MM.1S (cell line): ENCODE data around the gene ZFX.
"Not testable (repeated sequence)": the region's sequence is repeated elsewhere in the genome, so short reads cannot be mapped to it uniquely, and the experiment has no call there.

Experiments
- DNase-seq: peaks from one replicate; pipeline ENCODE4 v3.0.0-alpha.2; 2015
- H2AFZ ChIP-seq: fragments of 300-600 bp; sonication (generic); 2 replicates; pipeline ENCODE4 v1.6.0; 2016; ENCODE audit warnings: antibody characterized with exemption, low read length
- H3F3A ChIP-seq: fragments of 300-600 bp; sonication (generic); 2 replicates; pipeline ENCODE4 v1.6.1; 2016; ENCODE audit warnings: mild to moderate bottlenecking, antibody characterized with exemption, low read length, moderate library complexity, mixed read lengths; ENCODE audit not compliant: insufficient read depth
- H3K27ac ChIP-seq: fragments of 300-600 bp; sonication (generic); 2 replicates; pipeline ENCODE4 v1.5.1; 2016; ENCODE audit warnings: mild to moderate bottlenecking, low read length
- H3K27me3 ChIP-seq: fragments of 300-600 bp; sonication (generic); replicated peaks from 2 replicates; pipeline ENCODE4 v1.6.0; 2016; ENCODE audit warnings: low read length; ENCODE audit not compliant: insufficient read depth
- H3K36me3 ChIP-seq: fragments of 300-600 bp; sonication (generic); replicated peaks from 2 replicates; pipeline ENCODE4 v1.6.1; 2016; ENCODE audit warnings: mild to moderate bottlenecking, low read length, mixed read lengths; ENCODE audit not compliant: insufficient read depth
- H3K4me1 ChIP-seq: fragments of 300-600 bp; sonication (generic); 2 replicates; pipeline ENCODE4 v1.6.1; 2016; ENCODE audit warnings: low read length, mixed read lengths
- H3K4me2 ChIP-seq: fragments of 300-600 bp; sonication (generic); 2 replicates; pipeline ENCODE4 v1.6.0; 2016; ENCODE audit warnings: low read depth, low read length
- H3K4me3 ChIP-seq: fragments of 300-600 bp; sonication (generic); 2 replicates; pipeline ENCODE4 v1.5.1; 2016; ENCODE audit warnings: low read length, mixed read lengths
- H3K79me2 ChIP-seq: fragments of 300-600 bp; sonication (generic); 2 replicates; pipeline ENCODE4 v1.6.1; 2016; ENCODE audit warnings: mixed run types, low read length, mixed read lengths
- H3K9ac ChIP-seq: fragments of 300-600 bp; sonication (generic); 2 replicates; pipeline ENCODE4 v1.6.1; 2016; ENCODE audit warnings: low read length, mixed read lengths
- H3K9me2 ChIP-seq: fragments of 300-600 bp; sonication (generic); replicated peaks from 2 replicates; pipeline ENCODE4 v1.6.1; 2016; ENCODE audit warnings: mild to moderate bottlenecking, low read length, mixed read lengths; ENCODE audit not compliant: insufficient read depth
- H3K9me3 ChIP-seq: fragments of 300-600 bp; sonication (generic); replicated peaks from 2 replicates; pipeline ENCODE4 v1.6.1; 2016; ENCODE audit warnings: mild to moderate bottlenecking, low read length, mixed read lengths; ENCODE audit not compliant: insufficient read depth
- H4K20me1 ChIP-seq: fragments of 300-600 bp; sonication (generic); 2 replicates; pipeline ENCODE4 v1.6.1; 2016; ENCODE audit warnings: mild to moderate bottlenecking, low read length, moderate library complexity, mixed read lengths; ENCODE audit not compliant: insufficient read depth
- CTCF ChIP-seq: fragments of 300-600 bp; sonication (generic); IDR thresholded peaks from 2 replicates; pipeline ENCODE4 v1.5.1; 2016; ENCODE audit warnings: antibody characterized with exemption, low read length, mixed read lengths
- EZH2 ChIP-seq: fragments of 300-600 bp; sonication (generic); optimal IDR thresholded peaks from 2 replicates; pipeline ENCODE3; 2017; ENCODE audit warnings: low read depth, mild to moderate bottlenecking, antibody characterized with exemption, low read length, mixed read lengths
- EZH2phosphoT487 ChIP-seq: fragments of 300-600 bp; sonication (generic); IDR thresholded peaks from 2 replicates; pipeline ENCODE4 v1.6.1; 2018; ENCODE audit warnings: antibody characterized with exemption, low read length

The ZFX gene

DNA sequence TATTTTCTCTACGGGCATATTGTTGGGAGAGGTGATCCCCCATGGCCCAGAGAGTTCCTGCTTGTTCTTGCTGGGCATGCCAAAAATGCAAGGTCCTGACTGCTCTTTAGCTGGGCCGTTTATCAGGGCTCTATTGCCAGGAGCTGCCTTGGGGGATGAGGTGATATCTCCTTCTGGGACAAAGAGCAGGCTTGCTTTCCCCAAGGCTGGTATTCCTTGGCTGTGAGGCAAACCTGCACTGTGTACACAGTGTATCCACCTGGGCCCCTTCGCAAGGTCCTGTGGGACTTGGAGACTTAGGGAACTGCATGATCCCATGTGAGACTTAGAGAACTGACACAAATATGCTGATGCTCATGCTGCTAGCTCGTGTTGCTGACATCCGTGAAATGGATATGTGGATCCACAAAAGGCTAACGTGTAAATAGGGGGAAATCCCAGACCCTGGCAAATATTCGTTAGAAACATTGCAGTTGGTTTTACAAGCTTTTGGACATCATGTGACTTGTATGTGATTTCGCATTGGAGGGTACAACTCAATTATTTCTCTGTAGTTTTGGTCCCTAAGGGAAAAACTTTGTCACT is 24.4 kb upstream of the ZFX start:
- Histone ChIP-seq H3K4me1 (no peaks in the 10 kb centered on the region), H3K4me3 (no peak overlapping the region), H3K27me3 (no peaks in the 10 kb centered on the region), H3K79me2 (no peaks in the 10 kb centered on the region), H2AFZ (no peak overlapping the region), H3K9me3 (no peaks in the 10 kb centered on the region), H3K36me3 (no peaks in the 10 kb centered on the region), H3K9me2 (no peaks in the 10 kb centered on the region), H3K4me2 (no peak overlapping the region), H3K9ac (no peak overlapping the region), H3F3A (no peaks in the 10 kb centered on the region), H3K27ac (no peak overlapping the region), H4K20me1 (no peaks in the 10 kb centered on the region)
- no peak for DNase-seq
- TF ChIP-seq CTCF (no peak), EZH2phosphoT487 (no peak), EZH2 (no peak)

GRCh38 chrX:24131476-24131875 is 18.1 kb upstream of the ZFX start:
- no peak for DNase-seq
- no peaks in the 10 kb centered on the region for H3K27me3 ChIP-seq
- TF ChIP-seq EZH2phosphoT487 (no peak), EZH2 (no peak), CTCF (no peak)

DNA sequence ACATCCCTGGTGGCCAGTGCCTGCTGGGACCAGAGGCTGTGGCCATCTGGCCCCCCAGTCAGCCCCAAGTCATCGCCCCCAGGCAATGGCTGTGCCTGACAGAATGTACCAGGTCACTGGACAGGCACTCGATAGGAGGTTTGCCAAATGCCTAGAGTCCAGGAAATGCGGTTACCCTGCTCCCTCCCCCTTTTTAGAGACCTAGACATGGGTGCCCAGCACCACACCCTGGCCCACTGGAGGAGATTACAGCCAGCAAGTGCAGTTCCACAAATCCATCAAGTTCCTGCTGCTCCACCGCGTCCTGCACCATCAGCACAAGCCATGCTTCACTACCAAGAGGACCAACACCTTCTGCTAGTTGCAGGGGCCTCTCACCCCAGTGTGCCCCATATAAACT is 16.2 kb upstream of the ZFX start:
- H3K9me3 ChIP-seq, result no peaks in the 10 kb centered on the region
- H3K9me2 ChIP-seq, result no peaks in the 10 kb centered on the region
- no peak overlapping the region for H3K4me3 ChIP-seq
- TF ChIP-seq EZH2phosphoT487, result no peak
- TF ChIP-seq CTCF, result no peak
- TF ChIP-seq EZH2, result no peak
- no peaks in the 10 kb centered on the region for H4K20me1 ChIP-seq
- no peaks in the 10 kb centered on the region for H3K36me3 ChIP-seq
- H3K4me1 ChIP-seq, result no peaks in the 10 kb centered on the region
- H3K79me2 ChIP-seq, result no peaks in the 10 kb centered on the region
- DNase-seq, result no peak
- no peak overlapping the region for H3K4me2 ChIP-seq
- H2AFZ ChIP-seq, result no peak overlapping the region
- no peak overlapping the region for H3K27ac ChIP-seq
- no peak overlapping the region for H3K9ac ChIP-seq
- no peaks in the 10 kb centered on the region for H3K27me3 ChIP-seq
- H3F3A ChIP-seq, result no peaks in the 10 kb centered on the region

More at GRCh38 chrX:24131476-24131875, 18.1 kb upstream of the ZFX start:
- Histone ChIP-seq H3K9ac (no peak overlapping the region), H3K9me3 (no peaks in the 10 kb centered on the region), H3K4me3 (no peak overlapping the region), H3K36me3 (no peaks in the 10 kb centered on the region), H2AFZ (no peak overlapping the region), H3K27ac (no peak overlapping the region), H4K20me1 (no peaks in the 10 kb centered on the region), H3K4me2 (no peak overlapping the region), H3K79me2 (no peaks in the 10 kb centered on the region), H3K9me2 (no peaks in the 10 kb centered on the region), H3K4me1 (no peaks in the 10 kb centered on the region), H3F3A (no peaks in the 10 kb centered on the region)

DNA sequence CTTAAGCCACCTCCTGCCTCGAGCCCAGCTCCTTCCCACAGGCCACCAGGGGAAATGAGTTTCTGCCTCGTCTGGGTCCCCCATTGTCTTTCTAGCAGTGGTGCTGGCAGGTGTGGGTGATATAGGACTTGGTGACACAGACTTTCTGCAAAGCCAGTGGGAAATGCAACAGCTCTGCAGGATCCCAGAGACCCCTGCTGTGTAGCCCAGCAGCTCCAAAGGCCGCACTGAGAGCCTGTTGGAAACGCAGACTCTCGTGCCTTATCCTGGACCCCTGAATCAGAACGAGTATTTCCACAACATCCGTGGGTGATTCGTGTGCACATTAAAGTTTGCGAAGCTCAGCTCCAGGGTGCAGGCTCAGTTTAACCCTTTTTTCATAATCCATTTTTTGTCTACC is 13.8 kb upstream of the ZFX start:
- not testable (repeated sequence) for H3K27me3 ChIP-seq, H2AFZ ChIP-seq, H3K4me3 ChIP-seq, H3K9me3 ChIP-seq, H3K4me1 ChIP-seq, H3K9me2 ChIP-seq, H3F3A ChIP-seq, H3K4me2 ChIP-seq, H4K20me1 ChIP-seq, H3K79me2 ChIP-seq, H3K36me3 ChIP-seq, DNase-seq, H3K27ac ChIP-seq, H3K9ac ChIP-seq
